Endothelial cell (in vitro differentiated cells): ENCODE results near the gene UBTD2. TPM values are rescaled to one million over a fixed set of nuclear protein-coding genes. Genes with fewer than 3 reads are reported as not detected.

Experiments
- DNase-seq: peaks from one replicate; pipeline ENCODE4 v3.0.0; 2021; ENCODE audit warnings: low spot score
- H3K27ac Mint-ChIP-seq: one replicate; pipeline ENCODE4 v1.8.0; 2021; ENCODE audit warnings: mixed read lengths, inconsistent platforms; ENCODE audit not compliant: unreplicated experiment
- H3K27me3 Mint-ChIP-seq: one replicate; pipeline ENCODE4 v1.8.0; 2021; ENCODE audit warnings: mild to moderate bottlenecking, moderate library complexity, mixed read lengths, inconsistent platforms; ENCODE audit not compliant: unreplicated experiment
- H3K36me3 Mint-ChIP-seq: one replicate; pipeline ENCODE4 v1.8.0; 2021; ENCODE audit warnings: mild to moderate bottlenecking, low read depth, mixed read lengths, inconsistent platforms; ENCODE audit not compliant: unreplicated experiment
- H3K4me1 Mint-ChIP-seq: one replicate; pipeline ENCODE4 v1.8.0; 2021; ENCODE audit warnings: mild to moderate bottlenecking, mixed read lengths, inconsistent platforms; ENCODE audit not compliant: unreplicated experiment
- H3K4me3 Mint-ChIP-seq: one replicate; pipeline ENCODE4 v1.8.0; 2021; ENCODE audit warnings: mild to moderate bottlenecking, mixed read lengths, inconsistent platforms; ENCODE audit not compliant: unreplicated experiment
- H3K9me3 Mint-ChIP-seq: one replicate; pipeline ENCODE4 v1.8.0; 2021; ENCODE audit warnings: mixed read lengths, inconsistent platforms; ENCODE audit not compliant: unreplicated experiment
- CTCF ChIP-seq: fragments of 200-600 bp; sonication (generic); IDR thresholded peaks from one replicate; pipeline ENCODE4 v1.5.0; 2021; ENCODE audit warnings: antibody characterized with exemption; ENCODE audit not compliant: unreplicated experiment
- total RNA-seq: library from RNA; stranded (reverse); fragmentation: NEBNext Ultra II Directional; extraction: Animal tissue kit (Norgen Biotek cat#: 25700); gene quantifications from one replicate; pipeline ENCODE4 v1.2.1, GENCODE V29; 2021; ENCODE audit not compliant: unreplicated experiment

UBTD2 gene
- total RNA-seq, 1 donor from 2014 or later, result 38.8 TPM

- no peaks in the 10 kb centered on the region for H3K4me1 Mint-ChIP-seq
- no peaks in the 10 kb centered on the region for H3K9me3 Mint-ChIP-seq
- no peak for TF ChIP-seq CTCF
- H3K27ac Mint-ChIP-seq, result no peak overlapping the region
- no peak for DNase-seq
- H3K27me3 Mint-ChIP-seq, result no peaks in the 10 kb centered on the region
- no peaks in the 10 kb centered on the region for H3K36me3 Mint-ChIP-seq
- H3K4me3 Mint-ChIP-seq, result no peak overlapping the region
Observed at GRCh38 chr5:172319708-172320441, 36.3 kb upstream of the UBTD2 start.

GRCh38 chr5:172315587-172316493, 32.3 kb upstream of the UBTD2 start:
- DNase-seq, result no peak
- Mint-ChIP-seq H3K27ac (no peak overlapping the region), H3K4me1 (no peaks in the 10 kb centered on the region), H3K4me3 (no peak overlapping the region), H3K27me3 (peaks cover 2% of the 10 kb centered on the region), H3K36me3 (no peaks in the 10 kb centered on the region), H3K9me3 (no peaks in the 10 kb centered on the region)
- TF ChIP-seq CTCF, result no peak

GRCh38 chr5:172313915-172314314, 30.4 kb upstream of the UBTD2 start:
- TF ChIP-seq CTCF, result no peak
- H3K9me3 Mint-ChIP-seq, result no peaks in the 10 kb centered on the region
- no peak overlapping the region for H3K4me3 Mint-ChIP-seq
- H3K4me1 Mint-ChIP-seq, result no peaks in the 10 kb centered on the region
- no peak for DNase-seq
- H3K27me3 Mint-ChIP-seq, result peaks cover 2% of the 10 kb centered on the region
- H3K27ac Mint-ChIP-seq, result no peak overlapping the region
- H3K36me3 Mint-ChIP-seq, result no peaks in the 10 kb centered on the region

GRCh38 chr5:172312286-172312685, 28.7 kb upstream of the UBTD2 start:
- no peak overlapping the region for H3K4me3 Mint-ChIP-seq
- H3K9me3 Mint-ChIP-seq, result no peaks in the 10 kb centered on the region
- no peaks in the 10 kb centered on the region for H3K36me3 Mint-ChIP-seq
- H3K4me1 Mint-ChIP-seq, result no peaks in the 10 kb centered on the region
- no peak for TF ChIP-seq CTCF
- H3K27me3 Mint-ChIP-seq, result peaks cover 4% of the 10 kb centered on the region
- no peak for DNase-seq
- no peak overlapping the region for H3K27ac Mint-ChIP-seq

GRCh38 chr5:172311605-172312004, 28.0 kb upstream of the UBTD2 start:
- Mint-ChIP-seq H3K36me3 (no peaks in the 10 kb centered on the region), H3K27ac (no peak overlapping the region), H3K4me1 (no peaks in the 10 kb centered on the region), H3K9me3 (no peaks in the 10 kb centered on the region), H3K27me3 (peaks cover 4% of the 10 kb centered on the region), H3K4me3 (no peak overlapping the region)
- no peak for DNase-seq
- TF ChIP-seq CTCF, result no peak
